GM15510 (cell line): ENCODE data around the gene DARS1.

ENCODE experiments used
- POLR2A ChIP-seq: IDR thresholded peaks from 3 replicates; pipeline ENCODE4 v1.6.1; 2011; ENCODE audit warnings: borderline replicate concordance; ENCODE audit not compliant: insufficient read length; ENCODE audit errors: extremely low read depth

The DARS1 gene

GRCh38 chr2:135947483-135947882, 37.9 kb downstream of the DARS1 start:
- no peak for TF ChIP-seq POLR2A

GRCh38 chr2:135945526-135945925, 39.9 kb downstream of the DARS1 start:
- TF ChIP-seq POLR2A: no peak

- TF ChIP-seq POLR2A: no peak
Observed at GRCh38 chr2:135944625-135945024, 40.8 kb downstream of the DARS1 start.

GRCh38 chr2:135942936-135943688, 42.3 kb downstream of the DARS1 start:
- no peak for TF ChIP-seq POLR2A

- no peak for TF ChIP-seq POLR2A
Observed at GRCh38 chr2:135936524-135936923, 48.9 kb downstream of the DARS1 start.

- no peak for TF ChIP-seq POLR2A
Observed at GRCh38 chr2:135935914-135936313, 49.5 kb downstream of the DARS1 start.

- no peak for TF ChIP-seq POLR2A
Observed at GRCh38 chr2:135931776-135932443, 53.5 kb downstream of the DARS1 start.

- TF ChIP-seq POLR2A: no peak
Observed at GRCh38 chr2:135926605-135927004, 58.8 kb downstream of the DARS1 start.

GRCh38 chr2:135925571-135925970, 59.9 kb downstream of the DARS1 start:
- TF ChIP-seq POLR2A: no peak

GRCh38 chr2:135916207-135916606, 69.2 kb downstream of the DARS1 start:
- no peak for TF ChIP-seq POLR2A

- no peak for TF ChIP-seq POLR2A
Observed at GRCh38 chr2:135914485-135914884, 70.9 kb downstream of the DARS1 start.

GRCh38 chr2:135913727-135914365, 71.6 kb downstream of the DARS1 start:
- TF ChIP-seq POLR2A: no peak

GRCh38 chr2:135909976-135910375, 75.5 kb downstream of the DARS1 start:
- no peak for TF ChIP-seq POLR2A

- no peak for TF ChIP-seq POLR2A
Observed at GRCh38 chr2:135905679-135906078, 79.7 kb downstream of the DARS1 start.

GRCh38 chr2:135904341-135904989, 81.0 kb downstream of the DARS1 start:
- TF ChIP-seq POLR2A: no peak
